ENCODE results near the gene NEUROD1.

- no peak for TF ChIP-seq YY1 (IDR thresholded peaks at IDR 0.05; ENCODE audit: insufficient read depth, insufficient read length)
- no peak for TF ChIP-seq ZNF274 (IDR thresholded peaks at IDR 0.05; ENCODE audit: low read depth, low read length)
- TF ChIP-seq SUZ12 (IDR thresholded peaks at IDR 0.05; ENCODE audit: extremely low read depth, insufficient read depth, insufficient read length), result no peak
Measured at GRCh38 chr2:181657379-181657778, 22.9 kb downstream of the NEUROD1 start.
